GM21825 (cell line): ENCODE data around the gene TBCE.

Experiments used
- ATAC-seq: cut with Tn5 transposase; IDR thresholded peaks from one replicate; pipeline ENCODE4 v1.9.1; 2021; ENCODE audit warnings: mild to moderate bottlenecking, moderate library complexity; ENCODE audit not compliant: unreplicated experiment

TBCE gene, protein sequence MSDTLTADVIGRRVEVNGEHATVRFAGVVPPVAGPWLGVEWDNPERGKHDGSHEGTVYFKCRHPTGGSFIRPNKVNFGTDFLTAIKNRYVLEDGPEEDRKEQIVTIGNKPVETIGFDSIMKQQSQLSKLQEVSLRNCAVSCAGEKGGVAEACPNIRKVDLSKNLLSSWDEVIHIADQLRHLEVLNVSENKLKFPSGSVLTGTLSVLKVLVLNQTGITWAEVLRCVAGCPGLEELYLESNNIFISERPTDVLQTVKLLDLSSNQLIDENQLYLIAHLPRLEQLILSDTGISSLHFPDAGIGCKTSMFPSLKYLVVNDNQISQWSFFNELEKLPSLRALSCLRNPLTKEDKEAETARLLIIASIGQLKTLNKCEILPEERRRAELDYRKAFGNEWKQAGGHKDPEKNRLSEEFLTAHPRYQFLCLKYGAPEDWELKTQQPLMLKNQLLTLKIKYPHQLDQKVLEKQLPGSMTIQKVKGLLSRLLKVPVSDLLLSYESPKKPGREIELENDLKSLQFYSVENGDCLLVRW

DNA sequence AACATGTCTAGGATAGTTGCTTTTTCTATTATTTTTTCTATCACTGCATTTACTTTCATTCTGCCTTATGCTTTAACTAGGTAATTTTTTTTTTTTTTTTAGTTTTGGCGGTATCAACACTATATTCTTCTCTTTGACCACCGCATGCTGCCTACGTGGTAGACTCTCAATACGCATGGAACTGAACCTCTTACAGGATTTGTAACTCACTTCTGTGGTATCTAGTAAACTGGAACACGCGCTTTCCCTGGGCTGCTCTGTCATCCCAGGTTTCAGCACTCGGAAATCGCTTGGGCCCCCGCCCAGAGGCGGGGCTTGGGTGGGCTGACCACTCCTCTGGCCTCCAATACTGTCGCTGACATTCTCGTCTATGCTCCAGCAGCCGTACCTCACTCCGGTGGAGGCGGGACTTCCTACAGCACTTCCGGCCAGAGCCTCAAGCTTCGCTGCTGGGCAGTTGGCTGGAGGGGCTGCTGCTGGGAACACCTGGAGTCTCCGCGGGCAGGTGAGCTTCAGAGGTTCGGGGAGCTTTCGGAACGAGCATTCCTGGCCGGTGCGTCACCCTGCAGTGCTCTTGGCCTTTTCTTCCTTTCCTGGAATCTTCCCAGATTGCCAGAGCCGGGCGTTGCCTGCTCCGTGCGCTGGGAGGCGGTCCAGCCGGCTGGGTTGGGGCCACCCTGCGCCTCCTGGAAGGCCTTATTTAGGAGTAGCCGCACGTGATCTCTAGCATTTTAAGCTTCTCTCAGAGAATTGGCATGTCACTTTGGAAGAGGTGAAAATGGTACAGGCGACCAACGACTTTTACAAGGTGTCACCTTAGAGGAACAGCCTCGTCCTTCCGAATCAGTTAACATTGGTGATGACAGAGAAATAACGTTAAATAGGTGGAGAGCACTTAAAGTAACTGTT is at the start of gene TBCE:
Gene TBCE, plus strand, starts transcription at position 428 of the 909 bp plus-strand sequence. CDS start 12,623 bp downstream, outside the sequence.
- ATAC-seq = peak; percentile 100

DNA sequence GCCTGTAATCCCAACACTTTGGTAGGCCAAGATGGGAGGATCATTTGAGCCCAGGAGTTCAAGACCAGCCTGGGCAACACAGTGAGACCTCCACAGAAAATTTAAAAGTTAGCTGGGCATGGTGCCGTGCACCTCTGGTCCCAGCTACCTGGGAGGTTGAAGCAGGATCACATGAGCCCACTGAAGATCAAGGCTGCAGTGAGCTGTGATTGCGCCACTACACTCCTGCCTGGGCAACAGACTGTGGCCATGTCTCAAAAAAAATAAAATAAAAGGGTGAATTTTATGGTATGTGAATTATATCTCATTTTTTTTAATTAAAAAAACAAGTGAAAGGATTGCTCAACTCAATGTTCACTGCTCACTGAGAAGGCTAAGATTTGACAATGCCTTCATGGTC is 48.0 kb upstream of the TBCE start:
- ATAC-seq = no peak

DNA sequence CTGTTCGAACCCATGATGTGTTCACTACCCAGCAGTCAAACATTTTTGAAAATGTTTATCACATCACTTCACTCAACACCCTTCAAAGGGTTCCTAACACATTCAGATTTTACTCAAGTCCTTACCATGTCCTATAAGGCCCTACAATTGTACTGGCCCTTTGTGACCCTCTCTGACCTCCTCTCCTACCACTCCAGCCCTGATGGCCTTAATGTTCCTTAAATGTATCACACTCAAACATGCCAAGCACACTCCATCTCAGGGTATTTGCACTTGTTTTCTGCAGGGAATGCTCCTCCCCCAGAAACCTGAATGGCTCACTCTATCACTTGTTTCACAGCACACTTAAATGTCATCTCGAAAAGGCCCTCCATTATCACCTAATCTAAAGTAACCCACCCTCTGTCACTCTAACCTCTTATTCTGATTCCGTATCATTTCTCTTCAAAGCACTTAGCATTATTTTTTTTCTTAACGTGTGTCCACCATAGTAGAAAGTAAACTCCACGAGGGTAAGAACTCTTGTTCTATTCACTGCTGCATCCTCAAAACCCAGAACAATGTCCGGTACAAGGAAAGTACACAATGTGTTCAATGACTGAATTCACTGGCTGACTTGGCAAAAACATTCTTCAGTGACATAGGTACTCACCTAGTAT is 46.6 kb upstream of the TBCE start:
- no peak for ATAC-seq

DNA sequence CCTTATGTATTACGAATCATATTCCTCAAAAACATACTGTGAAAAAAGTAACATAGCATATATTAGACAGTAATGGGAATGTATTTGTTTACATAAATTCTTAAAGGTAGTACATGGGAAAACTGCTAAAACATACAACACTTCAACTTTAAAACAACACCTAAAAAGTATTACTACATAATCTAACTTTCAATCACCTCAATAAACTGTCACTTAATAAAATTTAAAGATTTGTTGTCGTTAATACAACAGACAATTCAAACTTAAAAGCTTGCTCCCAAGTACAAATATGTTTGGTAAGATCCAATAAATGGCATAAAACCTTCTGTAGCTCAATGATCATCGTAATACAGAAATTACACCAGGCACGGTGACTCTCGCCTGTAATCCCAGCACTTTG is 42.9 kb upstream of the TBCE start:
- ATAC-seq = no peak

DNA sequence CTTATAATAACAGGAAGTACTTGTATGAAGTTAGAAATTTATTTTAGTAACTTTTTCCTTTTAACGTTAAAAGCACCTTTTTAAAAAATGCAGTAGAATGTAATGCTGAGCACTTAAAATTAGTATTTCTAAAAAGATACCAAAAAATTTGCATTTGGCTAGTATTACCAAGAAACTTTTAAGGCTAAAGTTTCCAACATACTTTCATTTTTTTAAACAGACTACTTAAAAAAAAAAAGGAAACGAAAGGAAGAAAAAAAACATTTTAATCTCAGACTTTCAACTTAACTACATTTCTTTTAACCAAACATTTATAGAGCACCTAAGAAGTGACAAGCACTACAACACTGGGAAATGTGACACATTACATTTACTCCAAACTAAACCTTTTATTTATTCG is 42.1 kb upstream of the TBCE start:
- no peak for ATAC-seq

DNA sequence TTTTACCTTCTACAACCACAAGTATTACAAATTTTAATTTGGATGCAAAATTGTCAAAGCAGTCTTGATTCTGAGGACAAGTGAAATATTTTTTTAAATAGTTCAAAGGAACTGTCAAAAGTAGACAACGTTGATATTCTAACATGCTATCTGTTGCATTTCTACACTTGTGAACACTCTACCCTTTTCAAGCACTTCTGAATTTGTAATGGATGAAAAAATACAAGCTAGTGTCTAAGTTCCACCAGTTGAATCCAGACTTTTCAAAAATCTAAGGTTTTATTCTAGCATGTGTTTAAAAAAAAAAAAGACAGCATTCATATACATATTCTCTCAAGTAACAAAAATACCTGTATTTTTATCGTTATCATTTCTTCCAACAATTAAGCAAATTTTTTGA is 41.4 kb upstream of the TBCE start:
- no peak for ATAC-seq

DNA sequence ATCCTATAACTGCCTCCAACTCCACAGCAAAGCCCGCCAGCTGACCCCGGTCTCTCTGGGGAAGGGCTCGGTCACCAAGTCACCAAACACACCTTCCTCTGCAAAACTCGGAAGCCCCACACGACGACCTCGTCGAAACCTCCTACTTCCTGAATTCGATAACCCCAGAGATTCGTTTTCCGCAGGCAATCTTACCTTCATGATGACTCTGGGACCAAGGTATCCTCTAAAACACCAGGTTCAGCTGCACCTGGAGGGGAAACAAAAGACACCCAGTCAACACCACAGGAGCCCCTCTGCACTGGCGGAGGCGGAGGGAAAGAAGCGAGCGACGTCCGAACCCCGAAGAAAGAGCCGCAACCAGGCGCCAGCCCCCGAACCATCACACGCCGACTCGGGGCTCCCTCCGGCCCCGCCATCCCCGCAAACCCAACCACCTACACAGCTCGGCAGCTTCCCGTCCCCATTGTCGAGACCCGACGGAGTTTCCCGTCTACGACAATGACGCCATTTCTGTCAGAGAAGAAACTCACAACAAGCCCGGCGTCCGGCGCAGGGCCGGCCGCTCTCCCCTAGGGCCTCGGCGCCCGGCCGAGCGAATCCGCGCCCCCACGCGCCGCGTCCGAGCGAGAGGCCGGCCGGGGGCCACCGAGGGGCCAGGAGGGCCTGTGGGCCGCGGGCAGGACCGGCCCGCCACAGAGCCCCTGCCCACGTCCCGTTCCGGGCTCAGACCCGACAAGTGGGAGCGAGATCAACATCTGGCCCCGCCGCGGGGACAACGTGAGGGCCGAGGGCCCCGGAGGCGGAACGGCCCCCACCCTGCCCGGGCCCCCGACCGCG is 40.3 kb upstream of the TBCE start:
- peak; percentile 19 for ATAC-seq

DNA sequence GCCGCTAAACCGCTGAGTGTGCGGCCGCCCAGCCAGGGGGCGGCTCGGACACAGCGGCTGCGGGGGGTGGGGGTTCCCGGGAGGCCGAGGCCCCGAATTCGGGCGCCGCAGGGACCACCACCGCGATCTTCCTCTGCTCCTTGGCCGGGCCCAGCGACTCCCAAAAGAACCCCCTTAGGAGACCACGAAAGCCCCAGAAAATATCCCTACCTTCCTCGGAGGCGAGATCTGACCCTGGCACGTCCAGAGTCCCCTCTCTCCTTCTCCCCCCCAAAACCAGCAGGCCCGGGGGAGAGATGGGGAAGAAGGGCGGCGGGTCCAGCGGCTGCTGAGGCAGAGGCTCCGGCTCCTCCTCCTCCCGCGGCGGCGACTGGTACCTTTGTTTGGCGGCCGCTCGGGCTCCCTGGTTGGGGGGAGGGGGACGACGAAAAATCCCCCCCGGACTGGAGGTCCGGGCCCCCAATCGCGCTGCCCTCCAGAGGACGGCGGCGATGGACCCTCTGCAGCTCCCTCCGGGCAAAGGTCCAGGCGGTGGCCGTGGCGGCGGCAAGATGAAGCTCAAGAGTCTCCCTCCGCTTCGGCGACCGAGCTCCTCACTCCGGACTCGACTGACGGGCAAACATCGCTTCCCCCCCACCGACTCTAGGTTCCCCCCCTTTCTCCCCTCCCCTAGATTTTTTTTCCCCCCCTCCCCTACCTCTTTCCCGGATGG is 39.5 kb upstream of the TBCE start, which contains the start of gene ARID4B:
Gene ARID4B, minus strand, starts transcription at position 621 of the 712 bp plus-strand sequence. CDS start 1,260 bp downstream, outside the sequence.
- ATAC-seq = peak; percentile 7

DNA sequence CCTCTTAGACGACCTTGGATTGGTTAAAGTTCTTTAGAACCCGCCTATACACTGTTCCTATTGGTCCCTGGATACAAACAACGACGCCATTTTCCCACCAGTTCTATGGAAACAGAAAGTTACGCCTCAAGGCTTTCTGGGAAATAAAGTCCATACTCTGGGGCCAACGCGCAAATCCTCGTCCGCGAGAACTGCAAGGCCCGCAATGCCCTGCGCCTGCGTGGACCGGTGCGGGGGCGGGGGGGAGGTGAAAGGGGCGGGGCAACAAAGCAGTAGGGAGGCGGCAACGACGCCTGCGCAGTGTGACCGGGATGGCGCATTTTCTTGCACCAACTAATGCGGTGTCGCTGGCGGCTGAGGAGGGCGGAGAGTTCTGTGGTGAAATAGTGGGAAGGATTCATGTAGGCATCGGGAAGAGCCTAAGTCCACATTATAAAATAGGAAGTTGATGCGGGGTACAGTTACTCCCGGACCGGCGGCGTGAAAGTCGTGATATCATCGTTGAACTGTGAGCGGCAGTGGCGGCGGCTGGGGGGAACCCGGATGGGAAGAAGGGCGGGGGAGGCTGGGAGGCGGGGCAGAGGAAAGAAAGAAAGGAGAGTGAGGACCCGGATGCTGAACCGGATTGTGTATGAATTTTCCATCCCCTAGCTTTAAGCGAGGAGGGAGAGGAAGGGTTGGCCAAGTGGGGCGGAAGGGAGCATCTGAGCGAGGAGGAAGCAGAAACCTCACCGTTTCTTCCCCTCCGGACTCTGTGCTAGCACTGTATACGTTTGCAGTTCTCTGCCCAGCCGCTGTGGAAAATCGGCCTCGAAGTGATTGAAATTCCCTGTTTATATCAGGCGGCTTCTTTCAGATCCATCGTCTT is 38.7 kb upstream of the TBCE start, which contains the start of gene GGPS1:
Gene GGPS1, plus strand, starts transcription at position 300 of the 868 bp plus-strand sequence. CDS start 6,695 bp downstream, outside the sequence.
- peak; percentile 68 for ATAC-seq

DNA sequence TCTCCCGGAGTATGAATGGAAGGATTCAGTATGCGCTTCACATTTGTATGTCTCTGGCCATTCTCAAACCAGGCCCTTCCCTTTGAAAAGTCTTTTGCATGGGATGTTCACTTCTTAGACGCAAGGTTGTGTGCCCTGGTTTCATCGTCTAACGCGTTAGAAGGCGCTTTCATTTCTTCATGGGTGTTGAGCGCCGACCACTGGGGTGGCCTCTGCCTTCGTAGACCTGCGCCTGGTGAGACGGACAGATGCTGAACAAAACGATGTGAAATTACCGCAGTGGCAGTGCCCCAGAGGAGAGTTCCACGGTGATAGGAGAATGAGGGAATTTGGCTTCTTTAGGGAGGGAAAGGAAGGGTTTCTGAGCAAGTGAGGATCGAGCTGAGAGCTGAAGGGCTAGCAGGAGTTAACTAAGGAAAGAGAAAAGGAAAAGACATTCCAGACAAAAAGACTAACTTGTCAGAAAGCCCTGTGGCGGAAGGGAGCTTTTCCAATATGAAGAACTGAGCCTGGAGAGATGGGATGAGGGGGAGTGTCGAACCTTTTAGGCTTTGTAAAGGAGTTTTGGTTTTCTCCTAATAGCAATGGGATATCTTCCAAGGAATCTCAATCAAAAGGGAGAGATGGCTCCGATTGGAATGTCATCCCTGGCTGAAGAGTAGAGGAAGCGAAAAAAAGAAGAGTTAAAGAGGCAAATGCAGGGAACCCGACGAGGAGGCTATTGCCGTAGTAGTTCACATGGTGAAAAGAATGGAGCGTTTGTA is 37.9 kb upstream of the TBCE start:
- ATAC-seq = peak; percentile 27

DNA sequence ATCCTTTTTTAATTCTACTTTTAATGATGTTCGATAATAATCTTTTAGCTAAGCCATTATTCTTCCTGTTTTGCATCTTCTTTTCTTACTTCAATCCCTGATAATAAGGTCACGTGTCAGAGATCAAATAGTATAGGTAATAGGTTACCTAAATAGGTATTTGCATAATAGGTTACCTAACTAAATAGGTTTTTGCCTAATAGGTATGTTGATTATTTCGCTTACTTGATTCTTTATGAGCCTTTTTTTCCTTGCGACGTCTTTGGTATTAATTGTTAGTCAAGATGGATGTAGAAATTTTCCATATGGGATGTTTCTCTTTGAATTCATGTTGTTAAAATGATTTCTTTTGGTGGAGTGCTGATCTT is 36.3 kb upstream of the TBCE start:
- no peak for ATAC-seq

DNA sequence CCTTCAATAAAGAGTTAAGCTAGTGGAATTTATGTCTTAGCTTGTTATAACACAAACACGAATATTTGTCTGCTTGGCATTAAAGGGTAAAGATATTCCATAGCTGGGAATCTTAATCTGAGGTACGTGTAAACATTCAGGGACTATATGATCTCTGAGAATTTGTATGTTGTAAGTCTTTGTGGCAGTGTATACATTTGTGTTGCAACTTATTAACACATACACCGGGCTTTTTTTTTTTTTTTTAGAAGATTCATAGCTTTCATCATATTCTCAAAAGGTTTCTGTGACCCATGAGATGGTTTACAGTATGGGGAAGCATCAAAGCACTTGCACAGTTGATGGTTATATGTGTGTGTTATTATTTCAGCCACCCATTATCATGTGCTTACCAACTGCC is 35.8 kb upstream of the TBCE start:
- ATAC-seq = no peak

DNA sequence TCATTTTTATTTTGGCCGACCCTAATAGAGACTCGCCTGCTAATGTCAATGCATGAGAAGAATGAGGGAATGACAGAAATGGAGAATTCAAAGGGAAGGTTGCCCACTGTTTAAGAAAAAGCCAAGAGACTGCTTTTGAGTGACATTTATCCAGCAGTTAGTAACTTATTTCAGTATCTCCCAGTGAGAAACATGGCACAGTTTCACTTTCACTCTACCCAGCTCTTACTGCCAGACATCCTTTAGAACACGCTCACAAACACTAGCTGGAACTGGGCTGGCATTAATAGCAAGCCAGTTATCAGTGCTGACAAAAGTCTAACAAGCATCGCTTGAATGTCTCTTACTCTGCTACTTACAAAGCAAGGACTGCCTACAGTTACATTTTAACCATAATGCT is 30.3 kb upstream of the TBCE start:
- ATAC-seq = no peak

DNA sequence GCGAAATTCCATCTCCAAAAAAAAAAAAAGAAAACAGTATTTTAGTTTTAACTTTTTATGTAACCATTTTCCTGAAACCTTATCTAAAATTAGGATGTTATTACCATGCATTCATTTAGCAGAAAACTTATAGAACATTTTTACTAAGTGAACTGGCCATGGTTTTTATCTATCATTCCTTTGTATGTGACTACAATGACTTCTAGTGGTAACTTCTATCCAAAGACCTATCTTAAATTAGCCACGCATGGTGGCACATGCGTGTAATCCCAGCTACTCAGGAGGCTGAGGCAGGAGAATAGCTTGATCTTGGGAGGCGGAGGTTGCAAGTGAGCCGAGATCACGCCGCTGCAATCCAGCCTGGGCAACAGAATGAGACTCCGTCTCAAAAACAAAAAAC is 27.5 kb upstream of the TBCE start:
- no peak for ATAC-seq

DNA sequence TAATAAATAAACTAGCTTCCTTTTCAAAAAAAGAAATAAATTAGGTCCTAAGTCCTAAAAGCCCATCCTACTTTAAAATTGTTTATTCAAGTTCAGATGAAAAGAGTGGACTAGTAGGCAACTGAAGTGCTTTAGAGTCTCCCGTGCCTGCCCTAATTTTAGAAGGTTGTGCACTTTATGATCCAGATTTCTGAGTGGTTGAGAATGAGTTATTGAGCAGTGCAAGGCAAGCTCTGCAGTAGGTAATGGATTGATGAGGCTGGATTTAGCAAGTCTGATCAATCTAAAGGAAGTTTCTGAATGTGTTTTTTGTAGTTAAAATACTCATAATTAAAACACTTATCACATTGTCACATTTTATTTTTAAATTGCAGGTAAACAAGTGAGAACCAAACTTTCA is 25.9 kb upstream of the TBCE start:
- no peak for ATAC-seq

DNA sequence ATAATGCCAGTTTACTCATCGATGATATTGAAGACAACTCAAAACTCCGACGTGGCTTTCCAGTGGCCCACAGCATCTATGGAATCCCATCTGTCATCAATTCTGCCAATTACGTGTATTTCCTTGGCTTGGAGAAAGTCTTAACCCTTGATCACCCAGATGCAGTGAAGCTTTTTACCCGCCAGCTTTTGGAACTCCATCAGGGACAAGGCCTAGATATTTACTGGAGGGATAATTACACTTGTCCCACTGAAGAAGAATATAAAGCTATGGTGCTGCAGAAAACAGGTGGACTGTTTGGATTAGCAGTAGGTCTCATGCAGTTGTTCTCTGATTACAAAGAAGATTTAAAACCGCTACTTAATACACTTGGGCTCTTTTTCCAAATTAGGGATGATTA is 25.2 kb upstream of the TBCE start:
- no peak for ATAC-seq

DNA sequence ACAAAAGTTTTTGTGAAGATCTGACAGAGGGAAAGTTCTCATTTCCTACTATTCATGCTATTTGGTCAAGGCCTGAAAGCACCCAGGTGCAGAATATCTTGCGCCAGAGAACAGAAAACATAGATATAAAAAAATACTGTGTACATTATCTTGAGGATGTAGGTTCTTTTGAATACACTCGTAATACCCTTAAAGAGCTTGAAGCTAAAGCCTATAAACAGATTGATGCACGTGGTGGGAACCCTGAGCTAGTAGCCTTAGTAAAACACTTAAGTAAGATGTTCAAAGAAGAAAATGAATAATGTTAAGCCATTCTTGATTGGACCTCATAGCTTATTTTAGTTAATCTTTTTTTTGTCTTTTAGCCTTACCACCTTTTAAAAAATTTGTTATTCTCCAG is 24.8 kb upstream of the TBCE start:
- ATAC-seq = no peak

DNA sequence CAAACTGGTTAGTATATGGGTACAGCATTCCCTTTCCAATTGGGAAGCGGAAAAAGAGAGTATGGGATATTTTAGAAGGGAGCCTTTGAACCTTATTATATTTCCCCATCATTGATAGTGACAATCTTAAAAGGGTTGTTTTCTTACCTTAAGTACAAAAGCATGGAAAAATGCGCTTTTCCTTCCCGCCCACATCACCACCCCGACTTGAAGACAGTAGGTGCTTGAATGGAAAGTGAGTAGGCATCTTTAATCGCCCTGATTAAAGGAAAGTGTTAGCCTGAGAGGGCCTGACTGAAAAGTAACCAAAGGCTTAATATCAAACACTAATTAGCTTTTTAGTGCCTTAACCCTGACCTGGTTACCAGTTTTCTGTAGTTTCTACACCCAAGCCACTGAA is 23.5 kb upstream of the TBCE start:
- ATAC-seq = no peak
